ENCODE measurements around the gene CTSE. TPM values are rescaled to one million over a fixed set of nuclear protein-coding genes. Genes with fewer than 3 reads are reported as not detected.

Gene CTSE
- total and polyA plus RNA-seq, 9 of the 15 experiments (the other 6 are each of a cell fraction or from before 2014, with no cell fraction given), result 0.04 to 0.18 (median 0.09) TPM; not detected in 4

- TF ChIP-seq, protein P1, sequence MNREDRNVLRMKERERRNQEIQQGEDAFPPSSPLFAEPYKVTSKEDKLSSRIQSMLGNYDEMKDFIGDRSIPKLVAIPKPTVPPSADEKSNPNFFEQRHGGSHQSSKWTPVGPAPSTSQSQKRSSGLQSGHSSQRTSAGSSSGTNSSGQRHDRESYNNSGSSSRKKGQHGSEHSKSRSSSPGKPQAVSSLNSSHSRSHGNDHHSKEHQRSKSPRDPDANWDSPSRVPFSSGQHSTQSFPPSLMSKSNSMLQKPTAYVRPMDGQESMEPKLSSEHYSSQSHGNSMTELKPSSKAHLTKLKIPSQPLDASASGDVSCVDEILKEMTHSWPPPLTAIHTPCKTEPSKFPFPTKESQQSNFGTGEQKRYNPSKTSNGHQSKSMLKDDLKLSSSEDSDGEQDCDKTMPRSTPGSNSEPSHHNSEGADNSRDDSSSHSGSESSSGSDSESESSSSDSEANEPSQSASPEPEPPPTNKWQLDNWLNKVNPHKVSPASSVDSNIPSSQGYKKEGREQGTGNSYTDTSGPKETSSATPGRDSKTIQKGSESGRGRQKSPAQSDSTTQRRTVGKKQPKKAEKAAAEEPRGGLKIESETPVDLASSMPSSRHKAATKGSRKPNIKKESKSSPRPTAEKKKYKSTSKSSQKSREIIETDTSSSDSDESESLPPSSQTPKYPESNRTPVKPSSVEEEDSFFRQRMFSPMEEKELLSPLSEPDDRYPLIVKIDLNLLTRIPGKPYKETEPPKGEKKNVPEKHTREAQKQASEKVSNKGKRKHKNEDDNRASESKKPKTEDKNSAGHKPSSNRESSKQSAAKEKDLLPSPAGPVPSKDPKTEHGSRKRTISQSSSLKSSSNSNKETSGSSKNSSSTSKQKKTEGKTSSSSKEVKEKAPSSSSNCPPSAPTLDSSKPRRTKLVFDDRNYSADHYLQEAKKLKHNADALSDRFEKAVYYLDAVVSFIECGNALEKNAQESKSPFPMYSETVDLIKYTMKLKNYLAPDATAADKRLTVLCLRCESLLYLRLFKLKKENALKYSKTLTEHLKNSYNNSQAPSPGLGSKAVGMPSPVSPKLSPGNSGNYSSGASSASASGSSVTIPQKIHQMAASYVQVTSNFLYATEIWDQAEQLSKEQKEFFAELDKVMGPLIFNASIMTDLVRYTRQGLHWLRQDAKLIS (CRISPR knock-in tag; IDR thresholded peaks at IDR 0.05), result no peak
- no peak for TF ChIP-seq TCF7 (IDR thresholded peaks at IDR 0.05; ENCODE audit: borderline replicate concordance)
- TF ChIP-seq MAFG (tag; conservative IDR thresholded peaks at IDR 0.05), result no peak
- no peak for TF ChIP-seq MIER1 (IDR thresholded peaks at IDR 0.05; ENCODE audit: low read depth)
- no peak for TF ChIP-seq ARID2 (IDR thresholded peaks at IDR 0.05)
- no peak for TF ChIP-seq ZNF24 (IDR thresholded peaks at IDR 0.05)
- TF ChIP-seq SUPT5H (IDR thresholded peaks at IDR 0.05), result no peak
- TF ChIP-seq POLR2B (IDR thresholded peaks at IDR 0.05; ENCODE audit: low read depth, partially characterized antibody), result no peak
- peak; percentile 48; the same call in 1 of the 2 replicates for TF ChIP-seq ADNP (tag; IDR thresholded peaks at IDR 0.05)
- TF ChIP-seq, protein P2, sequence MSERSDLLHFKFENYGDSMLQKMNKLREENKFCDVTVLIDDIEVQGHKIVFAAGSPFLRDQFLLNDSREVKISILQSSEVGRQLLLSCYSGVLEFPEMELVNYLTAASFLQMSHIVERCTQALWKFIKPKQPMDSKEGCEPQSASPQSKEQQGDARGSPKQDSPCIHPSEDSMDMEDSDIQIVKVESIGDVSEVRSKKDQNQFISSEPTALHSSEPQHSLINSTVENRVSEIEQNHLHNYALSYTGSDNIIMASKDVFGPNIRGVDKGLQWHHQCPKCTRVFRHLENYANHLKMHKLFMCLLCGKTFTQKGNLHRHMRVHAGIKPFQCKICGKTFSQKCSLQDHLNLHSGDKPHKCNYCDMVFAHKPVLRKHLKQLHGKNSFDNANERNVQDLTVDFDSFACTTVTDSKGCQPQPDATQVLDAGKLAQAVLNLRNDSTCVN (CRISPR knock-in tag; IDR thresholded peaks at IDR 0.05), result no peak
- TF ChIP-seq GABPB2 (CRISPR knock-in tag; conservative IDR thresholded peaks at IDR 0.05), result no peak
- TF ChIP-seq JUN (IDR thresholded peaks at IDR 0.05; ENCODE audit: borderline replicate concordance, low read depth, low read length), result no peak
- TF ChIP-seq JUN (CRISPR knock-in tag; IDR thresholded peaks at IDR 0.05; ENCODE audit: borderline replicate concordance), result no peak
- TF ChIP-seq ZNF76 (CRISPR knock-in tag; IDR thresholded peaks at IDR 0.05; ENCODE audit: borderline replicate concordance), result no peak
- no peak for TF ChIP-seq E2F5 (CRISPR knock-in tag; IDR thresholded peaks at IDR 0.05)
- TF ChIP-seq SP1 (CRISPR knock-in tag; IDR thresholded peaks at IDR 0.05), result no peak
- TF ChIP-seq TCF3 (CRISPR knock-in tag; IDR thresholded peaks at IDR 0.05), result peak; percentile 96
- TF ChIP-seq TEAD2 (tag; IDR thresholded peaks at IDR 0.05), result no peak
Measured at GRCh38 chr1:206066479-206067171, 42.9 kb upstream of the CTSE start (continued).
